ENCODE results near the gene P2RX7.

DNA sequence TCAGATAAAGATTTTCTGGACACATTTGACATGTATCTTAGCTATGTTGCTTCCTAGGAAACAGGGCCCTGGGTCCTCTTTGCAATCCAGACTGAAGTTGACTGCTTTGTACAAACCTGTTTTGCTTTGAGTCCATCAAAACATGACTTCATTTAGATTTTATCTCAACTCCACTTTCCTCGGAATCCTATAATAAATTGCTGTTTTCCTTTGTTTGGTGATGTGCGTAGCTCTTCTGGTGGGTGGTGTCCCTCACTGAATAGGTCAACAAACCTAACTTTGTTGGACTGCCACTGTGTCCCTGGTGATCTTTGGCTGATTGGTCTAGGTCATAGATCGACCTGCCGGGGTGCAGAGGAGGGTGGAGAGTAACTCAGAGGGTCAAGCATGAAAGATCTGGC lies 735 bp upstream of the P2RX7 start:
- no peak for TF ChIP-seq POLR2A (IDR thresholded peaks at IDR 0.05; ENCODE audit: low read length)
- TF ChIP-seq, protein P1, sequence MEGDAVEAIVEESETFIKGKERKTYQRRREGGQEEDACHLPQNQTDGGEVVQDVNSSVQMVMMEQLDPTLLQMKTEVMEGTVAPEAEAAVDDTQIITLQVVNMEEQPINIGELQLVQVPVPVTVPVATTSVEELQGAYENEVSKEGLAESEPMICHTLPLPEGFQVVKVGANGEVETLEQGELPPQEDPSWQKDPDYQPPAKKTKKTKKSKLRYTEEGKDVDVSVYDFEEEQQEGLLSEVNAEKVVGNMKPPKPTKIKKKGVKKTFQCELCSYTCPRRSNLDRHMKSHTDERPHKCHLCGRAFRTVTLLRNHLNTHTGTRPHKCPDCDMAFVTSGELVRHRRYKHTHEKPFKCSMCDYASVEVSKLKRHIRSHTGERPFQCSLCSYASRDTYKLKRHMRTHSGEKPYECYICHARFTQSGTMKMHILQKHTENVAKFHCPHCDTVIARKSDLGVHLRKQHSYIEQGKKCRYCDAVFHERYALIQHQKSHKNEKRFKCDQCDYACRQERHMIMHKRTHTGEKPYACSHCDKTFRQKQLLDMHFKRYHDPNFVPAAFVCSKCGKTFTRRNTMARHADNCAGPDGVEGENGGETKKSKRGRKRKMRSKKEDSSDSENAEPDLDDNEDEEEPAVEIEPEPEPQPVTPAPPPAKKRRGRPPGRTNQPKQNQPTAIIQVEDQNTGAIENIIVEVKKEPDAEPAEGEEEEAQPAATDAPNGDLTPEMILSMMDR (IDR thresholded peaks at IDR 0.05): no peak
- no peak for TF ChIP-seq JUNB (IDR thresholded peaks at IDR 0.05)
- no peak for TF ChIP-seq KDM1A (IDR thresholded peaks at IDR 0.05; ENCODE audit: low read depth)
- TF ChIP-seq RAD21 (conservative IDR thresholded peaks at IDR 0.05 in 1 of 2, IDR thresholded peaks at IDR 0.05 in 1 of 2): no peak
- no peak for TF ChIP-seq RFX5 (IDR thresholded peaks at IDR 0.05)
- TF ChIP-seq SREBF2 (IDR thresholded peaks at IDR 0.05): no peak
- TF ChIP-seq CHD2 (IDR thresholded peaks at IDR 0.05; ENCODE audit: low read length, partially characterized antibody): no peak
- TF ChIP-seq MYC (IDR thresholded peaks at IDR 0.05; ENCODE audit: borderline replicate concordance, low read length): no peak
- TF ChIP-seq, protein P2, sequence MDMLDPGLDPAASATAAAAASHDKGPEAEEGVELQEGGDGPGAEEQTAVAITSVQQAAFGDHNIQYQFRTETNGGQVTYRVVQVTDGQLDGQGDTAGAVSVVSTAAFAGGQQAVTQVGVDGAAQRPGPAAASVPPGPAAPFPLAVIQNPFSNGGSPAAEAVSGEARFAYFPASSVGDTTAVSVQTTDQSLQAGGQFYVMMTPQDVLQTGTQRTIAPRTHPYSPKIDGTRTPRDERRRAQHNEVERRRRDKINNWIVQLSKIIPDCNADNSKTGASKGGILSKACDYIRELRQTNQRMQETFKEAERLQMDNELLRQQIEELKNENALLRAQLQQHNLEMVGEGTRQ (IDR thresholded peaks at IDR 0.05): no peak
- TF ChIP-seq, protein P3, sequence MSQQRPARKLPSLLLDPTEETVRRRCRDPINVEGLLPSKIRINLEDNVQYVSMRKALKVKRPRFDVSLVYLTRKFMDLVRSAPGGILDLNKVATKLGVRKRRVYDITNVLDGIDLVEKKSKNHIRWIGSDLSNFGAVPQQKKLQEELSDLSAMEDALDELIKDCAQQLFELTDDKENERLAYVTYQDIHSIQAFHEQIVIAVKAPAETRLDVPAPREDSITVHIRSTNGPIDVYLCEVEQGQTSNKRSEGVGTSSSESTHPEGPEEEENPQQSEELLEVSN (IDR thresholded peaks at IDR 0.05; ENCODE audit: borderline replicate concordance, low read depth): no peak
- no peak for TF ChIP-seq HOXA7 (CRISPR knock-in tag; IDR thresholded peaks at IDR 0.05)
- no peak for TF ChIP-seq POLR2AphosphoS2 (conservative IDR thresholded peaks at IDR 0.05; ENCODE audit: low read length)
- no peak for TF ChIP-seq SMC3 (IDR thresholded peaks at IDR 0.05)
